CD14-positive monocyte (primary cell): Measurements from ENCODE around the gene EPB41L4A. TPM values are rescaled to one million over a fixed set of nuclear protein-coding genes. Genes with fewer than 3 reads are reported as not detected.
A peak's percentile ranks its signal among the peaks of the same experiment; 100 is the strongest.

Experiments
- DNase-seq, 3 donors: peaks; one replicate each; pipeline ENCODE4 v3.0.0-alpha.2; 2011 to 2022
- H2AFZ ChIP-seq: 2 replicates; pipeline ENCODE4 v1.6.0; 2012; ENCODE audit warnings: mild to moderate bottlenecking, low read depth, low read length, inconsistent platforms; ENCODE audit not compliant: insufficient read depth, poor library complexity, severe bottlenecking
- H3K27ac ChIP-seq, 2 donors: 1 replicate in 1 of 2; 2 replicates in 1 of 2; pipeline ENCODE4 v1.5.1; 2012 to 2013; ENCODE audit warnings: low read length in 2 of 2, control low read depth in 1 of 2, inconsistent platforms in 1 of 2, low read depth in 1 of 2, mild to moderate bottlenecking in 1 of 2
- H3K27me3 ChIP-seq, 2 donors: one replicate each; pipeline versions ENCODE4 v1.6.0 to v1.6.1; 2011 to 2013; ENCODE audit warnings: low read length in 2 of 2; ENCODE audit not compliant: control insufficient read depth in 2 of 2, insufficient read depth in 2 of 2
- H3K36me3 ChIP-seq, 2 donors: replicated peaks in 1 of 2; 1 replicate in 1 of 2; 2 replicates in 1 of 2; pipeline versions ENCODE4 v1.5.1 to v1.6.1; 2012 to 2013; ENCODE audit warnings: low read length in 2 of 2, control low read depth in 1 of 2, inconsistent platforms in 1 of 2, mild to moderate bottlenecking in 1 of 2; ENCODE audit not compliant: insufficient read depth in 2 of 2, control insufficient read depth in 1 of 2
- H3K4me1 ChIP-seq, 2 donors: 1 replicate in 1 of 2; 2 replicates in 1 of 2; pipeline versions ENCODE4 v1.5.1 to v1.6.1; 2012 to 2013; ENCODE audit warnings: low read length in 2 of 2, control low read depth in 1 of 2, inconsistent platforms in 1 of 2, mild to moderate bottlenecking in 1 of 2, moderate library complexity in 1 of 2; ENCODE audit not compliant: insufficient read depth in 2 of 2, control insufficient read depth in 1 of 2
- H3K4me2 ChIP-seq: replicated peaks from 2 replicates; pipeline ENCODE3; 2012; ENCODE audit warnings: low read length, moderate library complexity, mild to moderate bottlenecking; ENCODE audit not compliant: poor library complexity, severe bottlenecking; ENCODE audit errors: extremely low read depth
- H3K4me3 ChIP-seq, 3 experiments: fragments of 200-600 bp in 1 of 3; sonication (generic) in 1 of 3; replicated peaks in 1 of 3; 1 replicate in 2 of 3; 2 replicates in 1 of 3; pipeline ENCODE4 v1.5.1; 2011 to 2013; ENCODE audit warnings: low read length in 3 of 3, mild to moderate bottlenecking in 3 of 3, control low read depth in 2 of 3, low read depth in 2 of 3, inconsistent platforms in 1 of 3, moderate library complexity in 1 of 3
- H3K79me2 ChIP-seq: 2 replicates; pipeline ENCODE4 v1.6.0; 2012; ENCODE audit warnings: mild to moderate bottlenecking, control low read depth, inconsistent platforms, low read length, moderate library complexity; ENCODE audit not compliant: insufficient read depth
- H3K9ac ChIP-seq: 2 replicates; pipeline ENCODE4 v1.6.0; 2017; ENCODE audit warnings: low read length, mild to moderate bottlenecking; ENCODE audit not compliant: insufficient read depth, poor library complexity, severe bottlenecking
- H3K9me3 ChIP-seq, 2 donors: replicated peaks in 1 of 2; 1 replicate in 1 of 2; 2 replicates in 1 of 2; pipeline versions ENCODE4 v1.5.1 to v1.6.1; 2012 to 2013; ENCODE audit warnings: low read length in 2 of 2, control low read depth in 1 of 2; ENCODE audit not compliant: control insufficient read depth in 1 of 2, insufficient read depth in 1 of 2
- H4K20me1 ChIP-seq: 2 replicates; pipeline ENCODE4 v1.6.0; 2012; ENCODE audit warnings: mild to moderate bottlenecking, low read length, control low read depth, moderate library complexity; ENCODE audit not compliant: insufficient read depth
- H3K27ac Mint-ChIP-seq, 7 donors: one replicate each; pipeline ENCODE4 v1.8.0; 2020; ENCODE audit warnings: mild to moderate bottlenecking in 7 of 7, mixed read lengths in 7 of 7, moderate library complexity in 6 of 7, inconsistent platforms in 2 of 7
- H3K27me3 Mint-ChIP-seq, 3 donors: one replicate each; pipeline ENCODE4 v1.8.0; 2021 to 2022; ENCODE audit warnings: low read depth in 3 of 3, mild to moderate bottlenecking in 3 of 3, mixed read lengths in 3 of 3, moderate library complexity in 3 of 3, inconsistent platforms in 1 of 3
- H3K36me3 Mint-ChIP-seq, 2 donors: one replicate each; pipeline ENCODE4 v1.8.0; 2020; ENCODE audit warnings: mixed read lengths in 2 of 2, inconsistent platforms in 1 of 2, mild to moderate bottlenecking in 1 of 2
- H3K4me1 Mint-ChIP-seq: one replicate; pipeline ENCODE4 v1.8.0; 2020; ENCODE audit warnings: mild to moderate bottlenecking, mixed read lengths
- H3K4me3 Mint-ChIP-seq, 2 donors: one replicate each; pipeline ENCODE4 v1.8.0; 2020; ENCODE audit warnings: mild to moderate bottlenecking in 2 of 2, mixed read lengths in 2 of 2, moderate library complexity in 1 of 2
- H3K9me3 Mint-ChIP-seq, 7 donors: one replicate each; pipeline ENCODE4 v1.8.0; 2020 to 2022; ENCODE audit warnings: mixed read lengths in 7 of 7, mild to moderate bottlenecking in 6 of 7, moderate library complexity in 6 of 7, inconsistent platforms in 2 of 7
- WGBS: methylation state at CpG from one replicate; pipeline ENCODE4 v1.1.5; 2013; ENCODE audit warnings: missing lambda C conversion rate; ENCODE audit not compliant: insufficient coverage; 5-methylcytosine and 5-hydroxymethylcytosine counted together
- intact Hi-C, 2 donors: fragments of 100-400 bp; cut with micrococcal nuclease; formaldehyde crosslinking; loops; one replicate each; pipeline versions ENCODE4 v1.15.0 to v1.15.1; 2023
- polyA plus RNA-seq, 3 donors: library from polyadenylated mRNA; depleted of rRNA in 1 of 3; unstranded in 2 of 3; stranded (reverse) in 1 of 3; fragments of 300-500 nt in 2 of 3; fragments of >200 nt in 1 of 3; fragmentation: Illumina TruSeq in 2 of 3; gene quantifications; 1 replicate in 2 of 3; 2 replicates in 1 of 3; pipeline ENCODE4 v1.2.3, GENCODE V29; 2012 to 2021
- TF ChIP-seq, protein P1 (sequence below): fragments of 200-600 bp; IDR thresholded peaks from one replicate; pipeline ENCODE4 v1.8.0; 2022; ENCODE audit warnings: antibody characterized with exemption, mild to moderate bottlenecking

EPB41L4A gene
- polyA plus RNA-seq, 3 donors: 0.01 to 0.05 TPM; not detected in 1

GRCh38 chr5:112159435-112159834, 259.6 kb downstream of the EPB41L4A start:
- Mint-ChIP-seq H3K4me3 (no peak overlapping the region), H3K4me1 (peaks cover 18% of the 10 kb centered on the region), H3K9me3 (peaks cover 0 to 7% (median 2%) of the 10 kb centered on the region in 7 donors), H3K27ac (no peak overlapping the region), H3K27me3 (peaks cover 2 to 5% (median 4%) of the 10 kb centered on the region in 3 donors), H3K36me3 (peaks cover 20 to 24% of the 10 kb centered on the region in 2 donors)
- H3K27me3 ChIP-seq: no peaks in the 10 kb centered on the region
- H3K27ac ChIP-seq: no peak overlapping the region
- H3K4me2 ChIP-seq: no peak overlapping the region
- H4K20me1 ChIP-seq: no peaks in the 10 kb centered on the region
- peaks cover 17% of the 10 kb centered on the region for H3K79me2 ChIP-seq
- H3K9ac ChIP-seq: no peak overlapping the region
- peak overlapping the region; percentile 6 for H2AFZ ChIP-seq
- TF ChIP-seq, protein P1, sequence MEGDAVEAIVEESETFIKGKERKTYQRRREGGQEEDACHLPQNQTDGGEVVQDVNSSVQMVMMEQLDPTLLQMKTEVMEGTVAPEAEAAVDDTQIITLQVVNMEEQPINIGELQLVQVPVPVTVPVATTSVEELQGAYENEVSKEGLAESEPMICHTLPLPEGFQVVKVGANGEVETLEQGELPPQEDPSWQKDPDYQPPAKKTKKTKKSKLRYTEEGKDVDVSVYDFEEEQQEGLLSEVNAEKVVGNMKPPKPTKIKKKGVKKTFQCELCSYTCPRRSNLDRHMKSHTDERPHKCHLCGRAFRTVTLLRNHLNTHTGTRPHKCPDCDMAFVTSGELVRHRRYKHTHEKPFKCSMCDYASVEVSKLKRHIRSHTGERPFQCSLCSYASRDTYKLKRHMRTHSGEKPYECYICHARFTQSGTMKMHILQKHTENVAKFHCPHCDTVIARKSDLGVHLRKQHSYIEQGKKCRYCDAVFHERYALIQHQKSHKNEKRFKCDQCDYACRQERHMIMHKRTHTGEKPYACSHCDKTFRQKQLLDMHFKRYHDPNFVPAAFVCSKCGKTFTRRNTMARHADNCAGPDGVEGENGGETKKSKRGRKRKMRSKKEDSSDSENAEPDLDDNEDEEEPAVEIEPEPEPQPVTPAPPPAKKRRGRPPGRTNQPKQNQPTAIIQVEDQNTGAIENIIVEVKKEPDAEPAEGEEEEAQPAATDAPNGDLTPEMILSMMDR: no peak
- DNase-seq: no peak
- H3K4me1 ChIP-seq: peaks cover 13 to 18% of the 10 kb centered on the region in 2 donors
- peaks cover 22 to 25% of the 10 kb centered on the region in 2 donors for H3K36me3 ChIP-seq
- H3K4me3 ChIP-seq: no peak overlapping the region
- 33% methylated on average over 1 of the region's 5 CpGs for WGBS
- H3K9me3 ChIP-seq: no peaks in the 10 kb centered on the region
- intact Hi-C loops: no loop called here

GRCh38 chr5:112156211-112156610, 262.9 kb downstream of the EPB41L4A start:
- TF ChIP-seq, protein P1: no peak

More at GRCh38 chr5:112156211-112156610, 262.9 kb downstream of the EPB41L4A start:
- Histone ChIP-seq H2AFZ (no peak overlapping the region), H3K4me3 (no peak overlapping the region), H3K36me3 (no peaks in the 10 kb centered on the region), H3K9ac (no peak overlapping the region), H3K27me3 (no peaks in the 10 kb centered on the region), H4K20me1 (no peaks in the 10 kb centered on the region), H3K4me2 (no peak overlapping the region), H3K4me1 (peaks cover 6 to 8% of the 10 kb centered on the region in 2 donors), H3K27ac (no peak overlapping the region), H3K79me2 (peaks cover 6% of the 10 kb centered on the region), H3K9me3 (no peaks in the 10 kb centered on the region)
- no CpG with 5 or more reads among the region's 3 CpGs for WGBS
- no peak for DNase-seq
- no peak overlapping the region for H3K27ac Mint-ChIP-seq
- no peak overlapping the region for H3K4me3 Mint-ChIP-seq
- peaks cover 5% of the 10 kb centered on the region for H3K4me1 Mint-ChIP-seq
- intact Hi-C loops: no loop called here
- no peaks in the 10 kb centered on the region for H3K36me3 Mint-ChIP-seq
- peaks cover 2 to 8% (median 6%) of the 10 kb centered on the region in 3 donors for H3K27me3 Mint-ChIP-seq
- peaks cover 0 to 7% (median 3%) of the 10 kb centered on the region in 7 donors for H3K9me3 Mint-ChIP-seq
